ENCODE results near the gene C2orf68. TPM values are rescaled to one million over a fixed set of nuclear protein-coding genes. Genes with fewer than 3 reads are reported as not detected.

C2orf68 gene
- total and polyA plus RNA-seq, 9 of the 15 experiments (the other 6 are each of a cell fraction or from before 2014, with no cell fraction given), result 22.1 to 50.0 (median 31.8) TPM

GRCh38 chr2:85588645-85589044, 23.2 kb downstream of the C2orf68 start (continued):
- no peak for TF ChIP-seq ATF6 (CRISPR knock-in tag; IDR thresholded peaks at IDR 0.05)
- TF ChIP-seq CAMTA2 (CRISPR knock-in tag; conservative IDR thresholded peaks at IDR 0.05), result no peak
- TF ChIP-seq SMAD2 (IDR thresholded peaks at IDR 0.05; ENCODE audit: low read depth, low read length), result no peak
- no peak for TF ChIP-seq NR3C1 (CRISPR knock-in tag; IDR thresholded peaks at IDR 0.05)
- no peak for TF ChIP-seq E4F1 (CRISPR knock-in tag; IDR thresholded peaks at IDR 0.05; ENCODE audit: borderline replicate concordance)
- TF ChIP-seq USF2 (CRISPR knock-in tag; IDR thresholded peaks at IDR 0.05), result no peak
- peak; percentile 76 for TF ChIP-seq EGR1 (conservative IDR thresholded peaks at IDR 0.05)
- TF ChIP-seq EP300 (IDR thresholded peaks at IDR 0.05; ENCODE audit: low read length), result peak; percentile 38; the same call in 1 of the 2 replicates
- no peak for TF ChIP-seq LEF1 (IDR thresholded peaks at IDR 0.05)
- TF ChIP-seq TAL1 (IDR thresholded peaks at IDR 0.05), result peak; percentile 56; the same call in 1 of the 2 replicates
- TF ChIP-seq SRSF9 (IDR thresholded peaks at IDR 0.05; ENCODE audit: borderline replicate concordance, low read depth, low read length), result no peak
- no peak for TF ChIP-seq CBX5 (IDR thresholded peaks at IDR 0.05; ENCODE audit: borderline replicate concordance, low read depth)
- TF ChIP-seq DPF2 (IDR thresholded peaks at IDR 0.05), result peak; percentile 26; the same call in 1 of the 2 replicates
- no peak for TF ChIP-seq KAT8 (IDR thresholded peaks at IDR 0.05; ENCODE audit: low read depth)
- TF ChIP-seq, protein P1, sequence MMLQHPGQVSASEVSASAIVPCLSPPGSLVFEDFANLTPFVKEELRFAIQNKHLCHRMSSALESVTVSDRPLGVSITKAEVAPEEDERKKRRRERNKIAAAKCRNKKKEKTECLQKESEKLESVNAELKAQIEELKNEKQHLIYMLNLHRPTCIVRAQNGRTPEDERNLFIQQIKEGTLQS (IDR thresholded peaks at IDR 0.05), result no peak
- TF ChIP-seq, protein P1 (CRISPR knock-in tag; conservative IDR thresholded peaks at IDR 0.05), result no peak
- TF ChIP-seq, protein P2, sequence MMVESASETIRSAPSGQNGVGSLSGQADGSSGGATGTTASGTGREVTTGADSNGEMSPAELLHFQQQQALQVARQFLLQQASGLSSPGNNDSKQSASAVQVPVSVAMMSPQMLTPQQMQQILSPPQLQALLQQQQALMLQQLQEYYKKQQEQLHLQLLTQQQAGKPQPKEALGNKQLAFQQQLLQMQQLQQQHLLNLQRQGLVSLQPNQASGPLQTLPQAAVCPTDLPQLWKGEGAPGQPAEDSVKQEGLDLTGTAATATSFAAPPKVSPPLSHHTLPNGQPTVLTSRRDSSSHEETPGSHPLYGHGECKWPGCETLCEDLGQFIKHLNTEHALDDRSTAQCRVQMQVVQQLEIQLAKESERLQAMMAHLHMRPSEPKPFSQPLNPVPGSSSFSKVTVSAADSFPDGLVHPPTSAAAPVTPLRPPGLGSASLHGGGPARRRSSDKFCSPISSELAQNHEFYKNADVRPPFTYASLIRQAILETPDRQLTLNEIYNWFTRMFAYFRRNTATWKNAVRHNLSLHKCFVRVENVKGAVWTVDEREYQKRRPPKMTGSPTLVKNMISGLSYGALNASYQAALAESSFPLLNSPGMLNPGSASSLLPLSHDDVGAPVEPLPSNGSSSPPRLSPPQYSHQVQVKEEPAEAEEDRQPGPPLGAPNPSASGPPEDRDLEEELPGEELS (CRISPR knock-in tag; IDR thresholded peaks at IDR 0.05; ENCODE audit: borderline replicate concordance), result no peak
- no peak for TF ChIP-seq ZNF639 (CRISPR knock-in tag; conservative IDR thresholded peaks at IDR 0.05 in 1 of 2, IDR thresholded peaks at IDR 0.05 in 1 of 2)
- TF ChIP-seq TCF3 (CRISPR knock-in tag; IDR thresholded peaks at IDR 0.05), result peak; percentile 72
- TF ChIP-seq NFIC (IDR thresholded peaks at IDR 0.05), result peak; percentile 58
- TF ChIP-seq TRIM24 (IDR thresholded peaks at IDR 0.05), result peak in 1 of 2 experiments; percentile 40; a peak in 2 of 4 replicates
